Thyroid gland (tissue), 4 donors: ENCODE results near the gene ZBTB16. TPM values are rescaled to one million over a fixed set of nuclear protein-coding genes. Genes with fewer than 3 reads are reported as not detected.
"Not testable (repeated sequence)": the region's sequence is repeated elsewhere in the genome, so short reads cannot be mapped to it uniquely, and the experiment has no call there.

Experiments used
- DNase-seq, 2 donors: peaks; one replicate each; pipeline ENCODE4 v3.0.0-alpha.2; 2019
- H3K27ac ChIP-seq, 3 donors: fragments of 200-600 bp; sonication (generic); 1 replicate in 2 of 3; 2 replicates in 1 of 3; pipeline ENCODE4 v1.5.1; 2016 to 2019; ENCODE audit warnings: mild to moderate bottlenecking in 1 of 3, moderate library complexity in 1 of 3
- H3K27me3 ChIP-seq: fragments of 200-600 bp; sonication (generic); one replicate; pipeline ENCODE4 v1.5.1; 2019
- H3K36me3 ChIP-seq, 2 donors: fragments of 200-600 bp; sonication (generic); one replicate each; pipeline ENCODE4 v1.5.1; 2016 to 2019
- H3K4me1 ChIP-seq, 2 donors: fragments of 200-600 bp; sonication (generic); one replicate each; pipeline ENCODE4 v1.5.1; 2017 to 2019
- H3K4me3 ChIP-seq, 3 donors: fragments of 200-600 bp; sonication (generic); replicated peaks in 1 of 3; 1 replicate in 2 of 3; 2 replicates in 1 of 3; pipeline ENCODE4 v1.5.1; 2016; ENCODE audit warnings: mild to moderate bottlenecking in 1 of 3
- H3K9me3 ChIP-seq: fragments of 200-600 bp; sonication (generic); one replicate; pipeline ENCODE4 v1.5.1; 2017
- CTCF ChIP-seq, 6 experiments: fragments of 200-600 bp in 3 of 6; fragments of 450-650 bp in 3 of 6; sonication (generic) in 3 of 6; IDR thresholded peaks; one replicate each; pipeline ENCODE4 v1.5.1; 2016 to 2019; ENCODE audit warnings: antibody characterized with exemption in 6 of 6, mild to moderate bottlenecking in 2 of 6, inconsistent platforms in 1 of 6, moderate library complexity in 1 of 6
- POLR2A ChIP-seq, 2 donors: fragments of 450-650 bp; IDR thresholded peaks; one replicate each; pipeline ENCODE4 v1.6.1; 2017; ENCODE audit warnings: antibody characterized with exemption in 2 of 2, mild to moderate bottlenecking in 2 of 2, moderate library complexity in 1 of 2
- WGBS, 2 donors: methylation state at CpG; one replicate each; pipeline ENCODE4 v1.1.5; 2017; 5-methylcytosine and 5-hydroxymethylcytosine counted together
- intact Hi-C: fragments of 100-400 bp; cut with DNase I; formaldehyde crosslinking; loops from one replicate; pipeline ENCODE4 v1.15.1; 2023
- total RNA-seq, 4 donors: library from RNA; depleted of rRNA; stranded (reverse); fragments of >200 nt; gene quantifications; one replicate each; pipeline ENCODE4 v1.2.3, GENCODE V29; 2016

Gene ZBTB16
- total RNA-seq, 4 donors from 2014 or later, result 157 to 385 (median 177) TPM

GRCh38 chr11:114040706-114041211 lies 18.8 kb upstream of the ZBTB16 start:
- peaks cover 30 to 35% of the 10 kb centered on the region in 2 donors for H3K4me1 ChIP-seq
- WGBS, 2 donors, result 62 to 69% methylated on average over 7 of the region's 7 CpGs
- peak; percentile 50 to 53 for DNase-seq
- no peaks in the 10 kb centered on the region for H3K9me3 ChIP-seq
- intact Hi-C loops, result no loop called here
- TF ChIP-seq CTCF (IDR thresholded peaks at IDR 0.05), result no peak
- peak in 1 of 2 donors; percentile 52 for TF ChIP-seq POLR2A (IDR thresholded peaks at IDR 0.05)
- no peaks in the 10 kb centered on the region for H3K27me3 ChIP-seq
- no peaks in the 10 kb centered on the region for H3K36me3 ChIP-seq
- H3K27ac ChIP-seq, result peak overlapping the region; percentile 46 to 73 (median 71)
- no peak overlapping the region for H3K4me3 ChIP-seq

- H3K27ac ChIP-seq, result peak overlapping the region in 2 of 3 donors; percentile 9 to 52
- H3K4me3 ChIP-seq, result no peak overlapping the region
- intact Hi-C loops, result no loop called here
- H3K27me3 ChIP-seq, result no peaks in the 10 kb centered on the region
- peaks cover 17 to 22% of the 10 kb centered on the region in 2 donors for H3K4me1 ChIP-seq
- no peaks in the 10 kb centered on the region for H3K9me3 ChIP-seq
- 43 to 47% methylated on average over 5 of the region's 5 CpGs for WGBS, 2 donors
- no peak for TF ChIP-seq CTCF (IDR thresholded peaks at IDR 0.05)
- no peak for TF ChIP-seq POLR2A (IDR thresholded peaks at IDR 0.05)
- peak; percentile 55 to 56 for DNase-seq
- H3K36me3 ChIP-seq, result no peaks in the 10 kb centered on the region
Measured at GRCh38 chr11:114042234-114042633, 17.3 kb upstream of the ZBTB16 start.

- no peak for TF ChIP-seq CTCF (IDR thresholded peaks at IDR 0.05)
- no peak for TF ChIP-seq POLR2A (IDR thresholded peaks at IDR 0.05)
- Histone ChIP-seq H3K9me3 (no peaks in the 10 kb centered on the region), H3K4me3 (no peak overlapping the region), H3K36me3 (no peaks in the 10 kb centered on the region), H3K27me3 (no peaks in the 10 kb centered on the region), H3K27ac (no peak overlapping the region), H3K4me1 (peaks cover 17 to 22% of the 10 kb centered on the region in 2 donors)
- 79 to 80% methylated on average over 10 of the region's 10 CpGs for WGBS, 2 donors
- no peak for DNase-seq
- intact Hi-C loops, result no loop called here
Measured at GRCh38 chr11:114044042-114044871, 15.3 kb upstream of the ZBTB16 start.

GRCh38 chr11:114047327-114047726 lies 12.2 kb upstream of the ZBTB16 start:
- WGBS, 2 donors, result 70 to 82% methylated on average over 4 of the region's 4 CpGs
- no peak for TF ChIP-seq POLR2A (IDR thresholded peaks at IDR 0.05)
- no peak for TF ChIP-seq CTCF (IDR thresholded peaks at IDR 0.05)

GRCh38 chr11:114049050-114049449 lies 10.5 kb upstream of the ZBTB16 start:
- no peaks in the 10 kb centered on the region for H3K4me1 ChIP-seq
- TF ChIP-seq CTCF (IDR thresholded peaks at IDR 0.05) (no peak), POLR2A (IDR thresholded peaks at IDR 0.05) (no peak)
- no peak overlapping the region for H3K4me3 ChIP-seq
- no peaks in the 10 kb centered on the region for H3K36me3 ChIP-seq
- no peaks in the 10 kb centered on the region for H3K27me3 ChIP-seq
- no peaks in the 10 kb centered on the region for H3K9me3 ChIP-seq
- intact Hi-C loops, result no loop called here
- H3K27ac ChIP-seq, result no peak overlapping the region
- 79 to 93% methylated on average over 2 of the region's 2 CpGs for WGBS, 2 donors
- DNase-seq, result no peak

More at GRCh38 chr11:114047327-114047726, 12.2 kb upstream of the ZBTB16 start:
- H3K36me3 ChIP-seq, result no peaks in the 10 kb centered on the region
- no peak overlapping the region for H3K27ac ChIP-seq
- H3K9me3 ChIP-seq, result no peaks in the 10 kb centered on the region
- no peaks in the 10 kb centered on the region for H3K27me3 ChIP-seq
- H3K4me1 ChIP-seq, result peaks cover 3 to 4% of the 10 kb centered on the region in 2 donors
- no peak for DNase-seq
- intact Hi-C loops, result no loop called here
- H3K4me3 ChIP-seq, result no peak overlapping the region

GRCh38 chr11:114049766-114050165 lies 9.7 kb upstream of the ZBTB16 start:
- WGBS, 2 donors, result 96% methylated on average over 9 of the region's 9 CpGs
- H3K36me3 ChIP-seq, H3K27ac ChIP-seq, H3K4me1 ChIP-seq, DNase-seq, H3K27me3 ChIP-seq, H3K9me3 ChIP-seq, intact Hi-C loops, H3K4me3 ChIP-seq: not testable (repeated sequence)
